ENCODE results near the gene CDC42EP1.

Gene CDC42EP1

GRCh38 chr22:37516456-37516855, 43.8 kb upstream of the CDC42EP1 start:
- no peak for TF ChIP-seq TAF1 (IDR thresholded peaks at IDR 0.05; ENCODE audit: borderline replicate concordance, insufficient read depth, low read length)
- no peak for TF ChIP-seq SIN3A (IDR thresholded peaks at IDR 0.05; ENCODE audit: borderline replicate concordance, insufficient read depth, low read length)
- TF ChIP-seq REST (IDR thresholded peaks at IDR 0.05; ENCODE audit: insufficient read depth in 1 of 2, low read depth in 2 of 2, low read length in 2 of 2): no peak
- TF ChIP-seq POLR2AphosphoS5 (IDR thresholded peaks at IDR 0.05; ENCODE audit: low read depth, low read length): no peak
- TF ChIP-seq FOXP2 (optimal IDR thresholded peaks at IDR 0.05; ENCODE audit: borderline replicate concordance, extremely low read depth, extremely low read length, insufficient read depth): no peak

GRCh38 chr22:37517826-37518450, 42.3 kb upstream of the CDC42EP1 start:
- TF ChIP-seq POLR2AphosphoS5 (IDR thresholded peaks at IDR 0.05; ENCODE audit: low read depth, low read length) (no peak), SIN3A (IDR thresholded peaks at IDR 0.05; ENCODE audit: borderline replicate concordance, insufficient read depth, low read length) (no peak), FOXP2 (optimal IDR thresholded peaks at IDR 0.05; ENCODE audit: borderline replicate concordance, extremely low read depth, extremely low read length, insufficient read depth) (no peak), TAF1 (IDR thresholded peaks at IDR 0.05; ENCODE audit: borderline replicate concordance, insufficient read depth, low read length) (no peak), REST (IDR thresholded peaks at IDR 0.05; ENCODE audit: insufficient read depth in 1 of 2, low read depth in 2 of 2, low read length in 2 of 2) (no peak)

GRCh38 chr22:37518509-37519267, 41.6 kb upstream of the CDC42EP1 start:
- TF ChIP-seq REST (IDR thresholded peaks at IDR 0.05; ENCODE audit: insufficient read depth in 1 of 2, low read depth in 2 of 2, low read length in 2 of 2) (no peak), FOXP2 (optimal IDR thresholded peaks at IDR 0.05; ENCODE audit: borderline replicate concordance, extremely low read depth, extremely low read length, insufficient read depth) (peak; percentile 22)

- no peak for TF ChIP-seq POLR2AphosphoS5 (IDR thresholded peaks at IDR 0.05; ENCODE audit: low read depth, low read length)
- TF ChIP-seq FOXP2 (optimal IDR thresholded peaks at IDR 0.05; ENCODE audit: borderline replicate concordance, extremely low read depth, extremely low read length, insufficient read depth): peak; percentile 92
- TF ChIP-seq REST (IDR thresholded peaks at IDR 0.05; ENCODE audit: insufficient read depth in 1 of 2, low read depth in 2 of 2, low read length in 2 of 2): 0 out of 4 replicates have a peak, but pooled peaks of 1 of the 2 experiments have one; percentile 10
Measured at GRCh38 chr22:37519268-37520195, 40.7 kb upstream of the CDC42EP1 start, which contains the start of gene CARD10. CARD10 (minus strand) TSS chr22:37519415; CDS start chr22:37519200, 215 bp downstream.
